HG02884 (cell line): ENCODE results near the gene PLA1A.
A peak's percentile ranks its signal among the peaks of the same experiment; 100 is the strongest.
"Not testable (repeated sequence)": the region's sequence is repeated elsewhere in the genome, so short reads cannot be mapped to it uniquely, and the experiment has no call there.

Experiments
- ATAC-seq: cut with Tn5 transposase; IDR thresholded peaks from one replicate; pipeline ENCODE4 v1.9.1; 2021; ENCODE audit warnings: mild to moderate bottlenecking, moderate library complexity; ENCODE audit not compliant: unreplicated experiment

The PLA1A gene

DNA sequence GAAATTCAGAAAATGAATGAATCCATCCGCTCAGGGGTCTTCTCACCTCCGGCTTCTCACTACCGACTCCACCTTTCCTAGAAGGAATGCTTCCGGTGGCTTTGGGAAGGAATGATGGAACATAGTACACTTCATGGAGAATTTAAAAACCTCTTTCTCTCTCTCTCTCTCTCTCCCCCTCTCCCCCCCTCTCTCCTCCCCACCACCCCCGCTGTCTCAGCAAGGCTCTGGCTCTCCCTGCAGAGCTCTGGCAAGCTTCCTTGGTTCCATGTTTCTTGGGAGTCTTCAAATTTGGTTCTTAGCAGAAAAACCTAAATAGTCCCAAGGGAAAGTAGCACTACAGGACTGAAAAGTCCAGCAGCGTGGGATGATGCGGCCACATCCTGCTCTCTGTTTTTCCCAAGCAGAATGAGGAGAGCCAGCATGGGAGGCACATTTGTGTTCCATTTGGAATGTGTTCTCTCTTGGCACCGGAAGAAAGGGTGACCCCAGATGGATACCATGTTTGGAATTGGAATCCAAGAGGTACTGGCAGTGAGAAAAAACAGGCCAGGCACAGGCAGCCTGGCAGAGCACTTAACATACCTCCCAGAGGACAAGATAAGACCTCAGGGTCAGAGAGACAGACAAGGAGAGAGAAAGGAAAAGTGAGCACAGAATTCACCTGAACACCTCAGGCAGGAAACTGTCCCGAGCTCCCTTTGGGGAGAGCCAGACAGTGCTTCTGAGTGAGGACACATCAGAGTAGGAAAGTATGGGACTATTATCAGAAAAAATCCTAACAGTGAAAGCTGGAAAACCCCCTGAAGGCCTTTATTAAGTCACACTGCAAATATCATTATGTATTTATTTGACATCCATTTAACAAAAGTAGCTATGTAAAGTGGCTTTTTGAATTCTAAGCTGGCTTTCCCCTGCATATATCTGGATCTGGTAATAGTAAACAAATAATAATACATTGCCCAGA, 63.1 kb downstream of the PLA1A start, which contains the start of gene POPDC2:
POPDC2 (minus strand) TSS at position 116 of the 967 bp plus-strand sequence. CDS start 166 bp downstream, outside the sequence.
- no peak for ATAC-seq

DNA sequence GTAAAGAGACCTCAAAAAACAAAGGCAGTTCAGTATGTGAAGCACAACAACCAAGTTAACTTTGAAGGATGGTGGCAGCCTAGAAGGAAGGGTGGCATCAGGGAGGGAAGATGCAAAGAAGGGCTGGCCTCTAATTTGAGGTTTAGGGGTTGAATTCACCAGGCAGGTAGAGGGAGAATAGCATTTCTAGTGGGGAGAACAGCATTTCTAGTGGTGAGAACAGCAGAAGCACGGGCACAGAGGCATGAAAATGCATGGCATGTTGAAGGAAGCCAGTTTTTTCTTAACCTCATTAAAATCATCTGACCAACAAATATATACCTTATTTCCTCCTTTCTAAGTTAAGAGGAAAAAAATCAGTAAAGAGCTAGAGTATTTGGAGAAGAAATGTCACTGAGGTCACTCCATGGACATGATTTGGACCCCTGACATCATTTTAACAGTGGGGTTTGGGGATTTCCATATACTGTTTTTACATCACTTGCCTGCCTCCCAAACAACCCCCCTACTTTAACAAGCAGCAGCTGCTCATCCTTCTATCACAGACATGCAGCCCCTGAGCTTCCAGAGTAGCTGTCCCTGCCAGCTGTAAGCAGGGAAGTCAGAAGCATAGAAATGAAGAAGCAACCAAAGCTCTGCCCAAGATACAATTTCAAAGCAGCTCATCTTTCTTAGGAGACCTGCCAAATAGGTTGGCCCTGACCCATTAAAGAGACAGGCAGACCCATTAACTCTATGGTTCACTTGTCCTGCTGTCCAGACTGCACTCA, 65.1 kb downstream of the PLA1A start:
- ATAC-seq: no peak

DNA sequence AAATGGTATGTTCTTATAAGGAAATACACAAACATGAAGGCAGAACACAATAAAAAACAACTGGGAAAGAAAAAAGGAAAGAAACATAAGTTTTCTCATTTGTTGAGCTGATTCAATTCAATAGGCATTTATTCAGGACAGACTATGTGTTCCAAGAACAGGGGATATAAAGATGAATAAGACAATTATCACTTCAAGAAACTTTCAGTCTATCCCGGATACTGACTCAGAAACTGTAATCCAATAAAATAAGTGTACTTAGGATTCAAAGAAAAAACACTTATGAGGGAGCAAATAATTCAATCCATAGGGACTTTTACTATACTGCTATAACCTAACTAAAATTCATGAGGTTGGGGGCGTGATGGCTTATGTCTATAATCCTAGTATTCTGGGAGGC, 66.2 kb downstream of the PLA1A start:
- no peak for ATAC-seq

DNA sequence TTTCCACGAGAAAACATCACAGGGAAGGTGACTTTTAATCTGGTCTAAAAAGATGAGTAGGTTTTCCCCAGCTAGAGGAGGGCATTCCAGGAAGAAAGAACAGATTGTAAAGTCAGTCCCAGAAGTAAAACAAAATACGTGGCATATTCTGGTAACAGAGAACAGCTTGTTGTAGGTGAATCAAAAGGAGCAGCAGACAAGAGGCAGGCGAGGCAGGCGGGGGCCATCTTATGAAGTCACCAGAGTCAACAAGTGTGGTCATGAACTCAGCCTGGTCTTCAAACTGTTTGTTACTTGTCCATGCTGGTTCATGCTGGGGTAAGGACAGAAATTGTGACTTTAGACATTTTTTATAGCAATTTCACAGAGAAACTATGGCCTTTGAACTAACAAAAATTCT, 66.7 kb downstream of the PLA1A start:
- ATAC-seq: no peak

DNA sequence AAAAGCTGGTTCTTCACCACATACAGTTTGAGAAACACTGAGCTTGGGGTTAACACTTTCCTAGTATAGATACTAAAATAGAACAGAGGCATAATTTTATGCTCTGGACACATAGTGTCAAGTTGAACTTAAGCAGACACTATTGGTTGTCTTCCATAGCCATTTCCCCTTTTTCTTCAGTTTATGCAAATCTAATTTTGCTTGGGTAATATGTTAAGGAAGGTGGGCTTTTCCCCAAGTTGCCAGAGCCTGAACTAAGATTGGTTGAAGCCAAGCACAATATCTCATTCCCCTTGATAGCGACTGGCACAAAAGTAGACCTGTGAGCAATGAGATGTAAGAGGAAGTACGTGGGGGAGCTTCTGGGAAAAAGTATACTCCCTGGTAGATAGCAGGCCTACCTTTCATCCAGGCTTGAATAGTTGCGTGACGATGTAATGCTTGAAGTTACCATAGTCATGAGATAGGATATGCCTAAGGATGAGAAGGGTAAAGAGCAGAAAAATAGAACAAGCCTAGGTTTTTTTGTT, 67.2 kb downstream of the PLA1A start:
- ATAC-seq: no peak

DNA sequence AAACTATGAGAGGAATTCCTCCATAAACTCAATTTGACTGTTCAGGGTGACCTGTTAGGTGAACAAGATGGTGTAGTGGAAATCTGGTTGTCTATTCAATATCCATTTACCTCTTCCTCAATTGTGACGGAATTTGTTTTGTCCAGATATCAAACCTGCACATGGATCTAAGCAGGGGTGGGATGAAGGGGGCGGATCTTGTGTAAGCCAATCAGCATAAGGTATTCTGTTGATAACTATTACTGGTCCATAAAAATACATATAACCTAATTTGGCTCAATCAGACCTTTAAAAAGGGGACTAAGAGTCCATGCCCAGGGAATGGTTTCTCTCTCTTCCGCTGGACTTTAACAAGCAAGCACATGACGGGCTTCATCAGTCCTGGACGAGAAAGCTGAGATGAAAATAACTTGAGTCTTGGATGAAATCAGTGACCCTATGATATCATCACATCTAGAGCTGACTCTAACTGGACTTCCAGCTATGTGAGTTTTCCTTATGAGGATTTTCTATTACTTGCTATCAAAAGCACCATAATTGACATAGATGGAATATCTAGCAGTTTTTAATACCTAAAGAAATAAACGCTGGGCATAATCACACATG, 68.4 kb downstream of the PLA1A start:
- ATAC-seq: no peak

- ATAC-seq: no peak
Measured at GRCh38 chr3:119669906-119670570, 72.4 kb downstream of the PLA1A start.

GRCh38 chr3:119672776-119673175, 75.1 kb downstream of the PLA1A start:
- no peak for ATAC-seq

DNA sequence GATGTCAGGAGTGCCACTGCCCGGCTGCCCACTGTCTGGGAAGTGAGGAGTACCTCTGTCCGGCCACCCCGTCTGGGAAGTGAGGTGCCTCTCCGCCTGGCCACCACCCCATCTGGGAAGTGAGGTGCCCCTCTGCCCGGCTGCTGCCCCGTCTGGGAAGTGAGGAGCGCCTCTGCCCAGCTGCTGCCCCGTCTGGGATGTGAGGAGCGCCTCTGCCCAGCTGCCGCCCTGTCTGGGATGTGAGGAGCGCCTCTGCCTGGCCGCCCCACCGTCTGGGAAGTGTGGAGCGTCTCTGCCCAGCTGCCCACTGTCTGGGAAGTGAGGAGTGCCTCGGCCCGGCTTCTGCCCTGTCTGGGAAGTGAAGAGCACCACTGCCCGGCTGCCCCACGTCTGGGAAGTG, 76.2 kb downstream of the PLA1A start:
- ATAC-seq: no peak

- ATAC-seq: no peak
Measured at GRCh38 chr3:119675188-119675874, 77.6 kb downstream of the PLA1A start.

GRCh38 chr3:119676020-119676419, 78.3 kb downstream of the PLA1A start:
- no peak for ATAC-seq

DNA sequence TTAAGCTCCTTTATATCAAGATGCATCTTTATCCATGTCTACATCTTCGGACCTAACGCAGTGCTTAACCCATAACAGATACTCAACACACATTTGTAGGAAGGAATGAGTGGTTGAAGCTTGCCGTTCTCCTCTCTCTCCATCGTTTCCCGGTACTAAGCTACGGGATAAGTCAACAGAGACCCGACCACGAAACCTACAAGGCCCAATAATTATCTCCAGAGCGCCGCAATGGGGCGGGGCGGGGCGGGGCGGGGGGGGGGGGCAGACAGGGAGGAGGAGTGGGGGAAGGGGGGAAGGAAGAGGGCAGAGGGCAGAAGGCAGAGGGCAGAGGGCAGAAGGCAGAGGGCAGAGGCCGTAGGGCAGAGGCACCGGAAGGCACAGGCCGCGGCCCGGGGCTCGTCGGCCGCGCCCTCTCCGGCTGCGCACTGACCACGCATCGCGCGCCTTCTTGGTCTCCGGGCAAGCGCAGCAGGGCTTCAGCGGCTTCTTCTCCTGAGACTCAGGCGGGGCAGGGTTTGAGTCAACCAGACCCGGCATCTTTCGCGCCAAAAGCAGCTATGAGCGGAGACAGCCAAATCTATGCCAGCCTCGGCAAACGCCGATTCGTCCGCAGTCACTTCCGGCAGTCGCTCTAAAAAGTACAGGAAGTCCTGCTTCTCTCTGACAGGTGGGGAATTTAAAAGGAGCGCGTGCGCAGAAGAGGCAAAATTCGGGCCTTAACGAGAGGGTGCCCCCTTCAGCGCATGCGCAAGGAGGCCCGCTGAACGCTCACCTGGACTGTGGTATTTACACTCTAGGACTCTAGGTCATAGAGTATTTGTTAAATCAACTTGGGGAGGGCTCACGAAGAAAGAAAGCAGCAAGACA, 79.3 kb downstream of the PLA1A start, which contains the start of gene COX17:
COX17 (minus strand) TSS at position 636 of the 870 bp plus-strand sequence; CDS start at position 540, 96 bp downstream.
- peak; percentile 85 for ATAC-seq

- no peak for ATAC-seq
Measured at GRCh38 chr3:119677641-119677934, 79.9 kb downstream of the PLA1A start.

DNA sequence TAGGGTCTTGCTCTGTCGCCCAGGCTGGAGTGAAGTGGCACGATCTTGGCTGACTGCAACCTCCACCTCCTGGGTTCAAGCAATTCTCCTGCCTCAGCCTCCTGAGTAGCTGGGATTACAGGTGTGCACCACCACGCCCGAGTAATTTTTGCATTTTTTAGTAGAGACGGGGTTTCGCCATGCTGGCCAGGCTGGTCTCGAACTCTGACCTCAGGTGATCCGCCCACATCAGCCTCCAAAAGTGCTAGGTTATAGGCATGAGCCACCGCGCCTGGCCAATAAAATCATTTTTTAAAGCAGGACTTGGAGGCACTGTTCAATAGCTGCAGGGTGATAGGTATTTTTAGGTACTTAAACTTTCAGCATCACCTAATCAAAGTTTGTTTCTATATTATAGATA, 80.5 kb downstream of the PLA1A start:
- not testable (repeated sequence) for ATAC-seq
